NCI-H128 (cell line): ENCODE results near the gene EFHC1.

Experiments
- DNase-seq: peaks from one replicate; lab custom pipeline; 2025; ENCODE audit not compliant: unreplicated experiment; lab: John Stamatoyannopoulos, UW

EFHC1 gene

GRCh38 chr6:52537001-52537753 is 117.0 kb downstream of the EFHC1 start:
- DNase-seq, result no peak

- no peak for DNase-seq
Observed at GRCh38 chr6:52538252-52538900, 118.2 kb downstream of the EFHC1 start.

GRCh38 chr6:52538901-52539354 is 118.8 kb downstream of the EFHC1 start:
- DNase-seq, result no peak

GRCh38 chr6:52539607-52540006 is 119.5 kb downstream of the EFHC1 start:
- no peak for DNase-seq

- DNase-seq, result no peak
Observed at GRCh38 chr6:52540286-52540902, 120.3 kb downstream of the EFHC1 start.

GRCh38 chr6:52541135-52541534 is 121.0 kb downstream of the EFHC1 start:
- no peak for DNase-seq

- DNase-seq, result no peak
Observed at GRCh38 chr6:52543262-52543661, 123.1 kb downstream of the EFHC1 start.

- no peak for DNase-seq
Observed at GRCh38 chr6:52543729-52544601, 123.8 kb downstream of the EFHC1 start.

- no peak for DNase-seq
Observed at GRCh38 chr6:52544602-52545405, 124.7 kb downstream of the EFHC1 start.

- DNase-seq, result no peak
Observed at GRCh38 chr6:52545406-52546119, 125.4 kb downstream of the EFHC1 start.

- no peak for DNase-seq
Observed at GRCh38 chr6:52546192-52546591, 126.0 kb downstream of the EFHC1 start.

- DNase-seq, result no peak
Observed at GRCh38 chr6:52546678-52547077, 126.5 kb downstream of the EFHC1 start.

GRCh38 chr6:52547647-52548352 is 127.7 kb downstream of the EFHC1 start:
- DNase-seq, result no peak

GRCh38 chr6:52548353-52548713 is 128.2 kb downstream of the EFHC1 start:
- no peak for DNase-seq

- DNase-seq, result no peak
Observed at GRCh38 chr6:52548999-52549398, 128.9 kb downstream of the EFHC1 start.

- DNase-seq, result no peak
Observed at GRCh38 chr6:52549428-52549827, 129.3 kb downstream of the EFHC1 start.

- DNase-seq, result no peak
Observed at GRCh38 chr6:52550014-52550575, 130.0 kb downstream of the EFHC1 start.

GRCh38 chr6:52550870-52551269 is 130.7 kb downstream of the EFHC1 start:
- no peak for DNase-seq
